Activated CD4-positive, alpha-beta T cell treated with anti-CD3 and anti-CD28 coated beads for 4 hours (primary cell): ENCODE data around the gene IRF6.

Experiments
- DNase-seq, 2 donors: peaks; one replicate each; pipeline ENCODE4 v3.0.0-alpha.2; 2020

IRF6 gene

GRCh38 chr1:209755926-209756614 lies 49.9 kb downstream of the IRF6 start, which contains the start of gene TRAF3IP3:
Gene TRAF3IP3, plus strand, starts transcription at chr1:209756053. Its CDS starts 3,987 bp downstream, at chr1:209760040.
- peak; percentile 65 to 67 for DNase-seq

GRCh38 chr1:209755256-209755655 lies 50.7 kb downstream of the IRF6 start:
- no peak for DNase-seq

GRCh38 chr1:209752890-209753289 lies 53.1 kb downstream of the IRF6 start:
- DNase-seq = no peak

- no peak for DNase-seq
These were observed 54.2 kb downstream of the IRF6 start for GRCh38 chr1:209751627-209752231.

- no peak for DNase-seq
These were observed 56.1 kb downstream of the IRF6 start for GRCh38 chr1:209749670-209750323.

- no peak for DNase-seq
These were observed 56.7 kb downstream of the IRF6 start for GRCh38 chr1:209749205-209749604.

- no peak for DNase-seq
These were observed 57.3 kb downstream of the IRF6 start for GRCh38 chr1:209748620-209749019.

- DNase-seq = peak; percentile 74 to 81
These were observed 58.2 kb downstream of the IRF6 start for GRCh38 chr1:209747580-209748262.

GRCh38 chr1:209746451-209747165 lies 59.3 kb downstream of the IRF6 start:
- no peak for DNase-seq

GRCh38 chr1:209743145-209743482 lies 62.8 kb downstream of the IRF6 start:
- DNase-seq = no peak

- no peak for DNase-seq
These were observed 63.4 kb downstream of the IRF6 start for GRCh38 chr1:209742409-209743144.

GRCh38 chr1:209741889-209742288 lies 64.1 kb downstream of the IRF6 start:
- no peak for DNase-seq

- no peak for DNase-seq
These were observed 64.7 kb downstream of the IRF6 start for GRCh38 chr1:209741193-209741592.

GRCh38 chr1:209738270-209738669 lies 67.7 kb downstream of the IRF6 start:
- no peak for DNase-seq

- DNase-seq = no peak
These were observed 68.8 kb downstream of the IRF6 start for GRCh38 chr1:209737118-209737505.

GRCh38 chr1:209736490-209737117 lies 69.3 kb downstream of the IRF6 start:
- DNase-seq = no peak
